KG1 (cell line): ENCODE data around the gene CYP2C18.
"Not testable (repeated sequence)": the region's sequence is repeated elsewhere in the genome, so short reads cannot be mapped to it uniquely, and the experiment has no call there.

ENCODE experiments used
- DNase-seq: peaks from one replicate; lab custom pipeline; 2025; lab: John Stamatoyannopoulos, UW

CYP2C18 gene

DNA sequence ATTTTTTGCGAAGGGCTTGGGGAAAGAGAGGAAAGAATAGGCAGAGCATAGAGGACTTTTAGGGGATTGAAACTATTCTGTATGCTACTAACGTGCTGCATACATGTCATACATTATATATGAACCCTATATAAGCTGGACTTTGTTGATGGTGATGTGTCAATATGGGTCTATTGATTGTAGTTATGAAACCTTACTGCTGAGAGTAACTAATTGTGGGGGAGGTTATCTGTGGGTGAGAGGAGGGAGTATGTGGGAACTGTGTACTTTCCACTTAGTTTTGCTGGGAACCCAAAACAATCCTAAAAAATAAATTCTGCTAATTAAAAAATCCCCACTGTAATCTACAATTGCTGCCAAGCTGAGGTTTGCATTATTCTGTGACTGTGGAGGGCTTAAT is 63.6 kb downstream of the CYP2C18 start:
- no peak for DNase-seq

DNA sequence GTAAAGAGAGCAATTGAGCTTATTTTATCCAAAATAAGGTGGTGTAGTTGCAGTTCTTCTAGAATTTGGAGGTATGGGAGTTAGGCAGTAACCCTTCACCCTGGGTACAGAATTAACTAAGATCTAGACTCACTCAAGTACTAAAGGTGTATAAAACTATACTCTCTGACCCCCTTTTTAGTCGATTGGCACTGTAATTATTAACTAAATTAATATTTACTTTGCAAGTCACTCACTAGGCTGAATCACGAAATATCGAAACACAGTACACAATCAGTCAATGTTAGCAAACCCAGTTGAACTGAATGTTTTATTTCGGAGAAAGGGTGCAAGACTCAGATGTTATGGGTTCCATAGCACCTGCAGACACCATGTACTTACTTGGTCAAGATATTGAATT is 64.3 kb downstream of the CYP2C18 start:
- no peak for DNase-seq

DNA sequence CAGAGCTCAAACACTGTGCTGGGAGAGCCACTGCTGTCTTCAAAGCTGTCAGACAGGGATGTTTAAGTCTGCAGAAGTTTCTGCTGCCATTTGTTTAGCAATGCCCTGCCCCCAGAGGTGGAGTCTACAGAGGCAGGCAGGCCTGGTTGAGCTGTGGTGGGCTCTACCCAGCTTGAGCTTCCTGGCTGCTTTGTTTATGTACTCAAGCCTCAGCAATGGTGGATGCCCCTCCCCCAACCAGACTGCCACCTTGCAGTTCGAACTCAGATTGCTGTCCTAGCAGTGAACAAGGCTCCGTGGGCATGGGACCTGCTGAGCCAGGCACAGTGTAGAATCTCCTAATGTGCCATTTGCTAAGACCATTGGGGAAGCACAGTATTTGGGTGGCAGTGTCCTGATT is 74.4 kb downstream of the CYP2C18 start:
- no peak for DNase-seq

DNA sequence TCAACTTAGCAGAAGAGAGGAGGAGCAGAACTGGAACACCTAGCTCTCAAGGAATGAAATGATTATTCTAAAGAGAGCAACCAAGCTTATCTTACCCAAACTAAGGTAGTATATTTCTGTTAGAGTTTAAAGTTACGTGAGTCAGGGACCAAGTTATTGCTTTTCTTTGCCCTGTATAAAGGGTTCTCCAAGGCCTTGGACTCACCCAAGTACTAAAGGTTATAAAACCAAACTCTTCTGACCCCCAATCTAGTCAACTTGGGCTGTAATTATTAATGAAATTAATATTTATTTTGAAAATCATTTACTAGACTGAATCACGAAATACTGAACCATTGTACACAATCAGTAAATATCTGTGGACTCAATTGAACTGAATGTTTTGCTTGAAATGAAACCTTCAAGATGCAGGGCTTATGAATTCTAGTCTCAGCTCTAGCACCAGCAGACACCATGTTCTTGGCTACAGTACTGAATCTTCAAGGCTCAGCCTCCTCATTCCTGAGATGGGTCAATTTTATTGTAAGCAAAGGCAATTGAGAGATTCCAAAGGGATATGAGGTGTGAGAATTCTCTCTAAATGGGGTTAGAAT is 77.2 kb downstream of the CYP2C18 start:
- no peak for DNase-seq

DNA sequence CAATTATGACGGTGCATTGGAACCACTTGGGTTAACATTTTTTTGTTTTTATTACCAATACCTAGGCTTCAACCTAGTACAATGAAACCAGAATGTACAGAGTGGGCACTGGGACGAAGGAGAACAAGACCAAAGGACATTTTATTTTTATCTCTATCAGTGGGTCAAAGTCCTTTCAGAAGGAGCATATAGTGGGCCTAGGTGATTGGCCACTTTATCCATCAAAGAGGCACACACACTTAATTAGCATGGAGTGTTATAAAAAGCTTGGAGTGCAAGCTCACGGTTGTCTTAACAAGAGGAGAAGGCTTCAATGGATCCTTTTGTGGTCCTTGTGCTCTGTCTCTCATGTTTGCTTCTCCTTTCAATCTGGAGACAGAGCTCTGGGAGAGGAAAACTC is 78.9 kb downstream of the CYP2C18 start, which contains the start of gene CYP2C19:
Gene CYP2C19, plus strand, starts transcription at position 289 of the 400 bp plus-strand sequence. Its CDS starts 25 bp downstream, at position 314.
- no peak for DNase-seq

DNA sequence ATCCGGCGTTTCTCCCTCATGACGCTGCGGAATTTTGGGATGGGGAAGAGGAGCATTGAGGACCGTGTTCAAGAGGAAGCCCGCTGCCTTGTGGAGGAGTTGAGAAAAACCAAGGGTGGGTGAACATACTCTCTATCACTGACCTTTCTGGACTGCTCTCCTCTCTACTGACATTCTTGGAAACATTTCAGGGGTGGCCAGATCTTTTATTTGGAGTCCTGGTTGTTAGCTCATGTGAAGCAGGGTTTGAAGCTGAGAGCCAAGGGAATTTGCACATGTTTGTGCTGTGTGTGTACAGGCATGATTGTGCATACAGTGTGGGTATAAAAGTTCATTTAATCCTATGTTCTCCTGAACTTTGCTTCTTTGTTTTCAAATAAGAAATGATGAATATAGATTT is 91.9 kb downstream of the CYP2C18 start:
- DNase-seq: not testable (repeated sequence)

DNA sequence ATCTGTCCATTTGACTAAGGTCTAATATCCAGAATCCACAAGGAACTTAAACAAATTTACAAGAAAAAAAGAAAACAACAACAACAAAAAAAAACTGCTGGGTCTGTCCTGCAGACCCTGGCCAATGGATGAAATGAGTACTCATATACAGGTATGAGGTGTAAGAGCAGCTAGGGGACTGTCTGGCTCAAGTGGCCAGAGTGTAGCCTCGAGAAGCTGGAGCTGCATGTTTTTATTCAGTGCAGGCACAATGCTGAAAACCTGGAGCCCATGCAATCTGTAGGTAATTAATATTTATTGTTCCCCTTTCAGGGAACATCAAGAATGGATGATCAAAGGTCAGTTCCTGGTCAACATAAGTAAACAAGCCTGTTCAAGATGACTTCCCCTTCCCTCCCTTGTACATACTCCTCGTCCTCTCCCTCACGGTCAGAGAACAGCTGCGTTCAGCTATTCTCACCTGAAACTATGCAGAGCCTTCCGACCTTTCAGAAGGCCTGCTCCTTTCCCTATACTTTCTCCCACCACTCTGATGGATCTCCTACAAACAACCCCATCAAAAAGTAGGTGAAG is 94.4 kb downstream of the CYP2C18 start:
- DNase-seq: no peak

DNA sequence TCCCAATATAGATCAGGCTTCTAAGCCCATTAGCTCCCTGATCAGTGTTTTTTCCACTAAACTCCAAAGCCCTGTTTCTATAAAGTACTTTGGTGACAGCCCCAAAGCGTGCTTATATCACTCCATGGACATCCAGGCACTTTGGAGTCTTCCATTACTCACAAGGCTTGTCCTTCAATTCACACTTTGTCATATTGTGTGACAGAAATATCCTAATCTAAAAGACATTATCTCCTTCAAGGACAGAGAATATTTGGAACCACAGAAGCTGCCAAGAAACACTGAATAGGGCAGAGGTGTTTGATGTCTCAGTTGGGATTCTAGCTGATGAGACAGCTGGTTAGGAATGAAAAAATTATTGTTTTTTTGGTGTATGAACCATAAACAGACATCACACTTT is 97.3 kb downstream of the CYP2C18 start:
- DNase-seq: no peak

DNA sequence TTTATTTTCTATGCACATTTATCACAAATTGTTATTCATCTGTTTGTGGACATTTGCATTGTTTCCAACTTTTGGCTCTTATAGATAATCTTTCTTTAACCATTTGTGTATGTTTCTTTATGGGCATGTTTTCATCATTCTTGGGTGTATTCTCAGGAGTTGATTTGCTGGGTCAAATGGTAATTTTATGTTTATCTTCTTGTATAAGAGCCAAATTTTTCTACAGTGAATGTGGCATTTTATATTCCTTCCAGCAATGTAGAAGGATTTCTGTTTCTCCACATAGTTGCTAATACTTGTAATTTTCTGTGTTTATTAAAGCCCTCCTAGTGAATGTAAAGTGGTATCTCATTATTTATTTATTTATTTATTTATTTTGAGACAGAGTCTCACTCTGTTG is 100.7 kb downstream of the CYP2C18 start:
- DNase-seq: no peak

DNA sequence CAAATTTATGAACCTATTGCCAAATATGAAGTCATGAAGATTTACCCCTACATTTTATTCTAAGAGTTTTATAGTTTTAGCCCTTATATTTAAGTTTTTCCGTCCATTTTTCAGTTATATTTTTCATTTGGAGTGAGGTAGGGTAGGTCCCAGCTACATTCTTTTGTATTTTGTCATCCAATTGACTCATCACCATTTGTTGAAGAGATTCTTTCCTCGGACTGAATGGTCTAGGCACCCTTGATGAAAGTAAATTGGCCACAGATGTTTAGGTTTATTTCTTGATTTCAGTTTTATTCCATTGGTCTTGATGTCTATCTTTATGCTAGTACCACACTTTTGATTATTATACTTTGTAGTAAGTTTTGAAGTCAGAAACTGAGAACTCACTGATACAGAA is 101.7 kb downstream of the CYP2C18 start:
- no peak for DNase-seq
